NCI-H2081 treated with DMSO at 0.1 percent for 48 hours (cell line): ENCODE data around the gene PRSS8.

ENCODE experiments used
- DNase-seq: peaks from one replicate; lab custom pipeline; 2025; lab: John Stamatoyannopoulos, UW

The PRSS8 gene

GRCh38 chr16:31082368-31083045 is 53.0 kb downstream of the PRSS8 start:
- no peak for DNase-seq
